CD4-positive, alpha-beta T cell treated with Interleukin-21 for 1 hour (primary cell): ENCODE data around the gene SLC25A10.
"Not testable (repeated sequence)": the region's sequence is repeated elsewhere in the genome, so short reads cannot be mapped to it uniquely, and the experiment has no call there.

Experiments
- DNase-seq: peaks from one replicate; pipeline ENCODE4 v3.0.0-alpha.2; 2020

The SLC25A10 gene

DNA sequence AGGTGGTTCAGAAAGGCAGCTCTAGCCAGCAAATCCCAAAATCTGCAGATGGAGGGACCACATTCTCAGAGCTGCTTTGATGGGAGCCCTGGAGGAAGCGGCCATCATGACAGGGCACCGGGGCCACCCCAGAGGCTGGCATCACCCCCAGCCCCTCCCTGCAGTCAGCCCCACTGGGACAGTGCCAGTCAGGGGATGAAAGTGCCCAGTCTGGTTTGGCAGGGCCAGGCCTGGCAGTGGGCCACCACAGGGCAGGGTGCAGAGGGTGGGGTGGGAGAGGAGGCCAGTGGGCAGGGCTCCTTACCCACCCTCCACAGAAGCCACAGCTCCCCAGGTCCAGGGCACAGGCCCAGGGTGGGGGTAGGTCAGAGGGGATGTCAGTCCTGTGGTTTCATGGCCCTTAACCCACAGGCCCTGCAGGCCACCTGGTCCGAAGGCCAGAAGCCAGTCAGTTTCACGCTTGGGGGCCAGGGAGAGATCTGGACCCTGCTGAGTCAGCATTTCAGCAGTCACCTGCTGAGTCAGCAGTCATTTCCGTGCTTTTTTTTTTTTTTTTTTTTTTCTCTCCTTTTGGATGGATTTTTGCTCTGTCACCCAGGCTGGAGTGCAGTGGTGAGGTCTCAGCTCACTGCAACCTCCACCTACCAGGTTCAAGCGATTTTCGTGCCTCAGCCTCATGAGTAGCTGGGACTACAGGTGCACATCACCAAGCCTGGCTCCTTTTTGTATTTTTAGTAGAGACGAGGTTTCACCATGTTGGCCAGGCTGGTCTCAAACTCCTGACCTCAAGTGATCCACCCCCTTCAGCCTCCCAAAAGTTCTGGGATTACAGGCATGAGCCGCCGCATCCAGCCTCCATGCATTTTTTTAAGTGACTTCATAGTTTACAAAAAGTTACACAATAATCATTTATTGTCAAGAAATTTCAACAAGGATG lies 10.4 kb downstream of the SLC25A10 start:
- DNase-seq = no peak

DNA sequence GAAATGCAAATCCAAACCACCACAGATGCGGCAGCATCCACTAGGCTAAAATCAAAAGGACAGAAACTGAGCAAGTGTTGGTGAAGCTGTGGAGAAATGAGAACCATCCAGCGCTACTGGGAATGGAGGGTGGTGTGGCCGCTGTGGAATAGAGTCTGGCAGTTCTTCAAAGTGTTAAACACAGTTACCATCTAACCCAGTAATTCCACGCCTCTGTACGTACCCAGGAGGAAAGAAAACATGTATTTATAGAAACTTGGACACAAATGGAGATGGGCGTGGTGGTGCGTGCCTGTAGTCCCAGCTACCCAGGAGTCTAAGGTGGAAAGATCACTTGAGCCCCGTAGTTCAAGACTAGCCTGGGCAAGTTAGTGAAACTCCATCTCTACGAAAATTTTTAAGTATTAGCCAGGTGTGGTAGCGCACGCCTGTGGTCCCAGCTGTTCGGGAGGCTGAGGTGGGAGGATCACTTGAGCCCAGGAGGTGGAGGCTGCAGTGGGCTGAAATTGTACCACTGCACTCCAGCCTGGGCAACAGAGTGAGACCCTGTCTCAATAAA lies 11.6 kb downstream of the SLC25A10 start:
- no peak for DNase-seq

DNA sequence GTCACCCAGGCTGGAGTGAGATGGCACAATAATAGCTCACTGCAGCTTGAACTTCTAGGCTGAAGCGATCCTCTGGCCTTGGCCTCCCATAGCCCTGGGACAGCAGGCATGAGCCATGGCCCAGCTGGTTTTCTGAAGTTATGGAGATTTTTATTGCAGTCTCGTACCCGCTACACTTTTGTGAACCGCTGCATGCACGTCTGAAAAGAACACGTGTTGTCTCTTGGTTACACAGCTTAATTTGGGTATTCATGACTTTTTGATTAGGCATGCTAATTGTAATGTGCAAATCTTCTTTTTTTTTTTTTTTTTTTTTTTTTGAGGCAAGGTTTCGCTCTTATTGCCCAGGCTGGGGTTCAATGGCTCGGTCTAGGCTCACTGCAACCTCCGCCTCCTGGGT lies 13.4 kb downstream of the SLC25A10 start:
- no peak for DNase-seq

DNA sequence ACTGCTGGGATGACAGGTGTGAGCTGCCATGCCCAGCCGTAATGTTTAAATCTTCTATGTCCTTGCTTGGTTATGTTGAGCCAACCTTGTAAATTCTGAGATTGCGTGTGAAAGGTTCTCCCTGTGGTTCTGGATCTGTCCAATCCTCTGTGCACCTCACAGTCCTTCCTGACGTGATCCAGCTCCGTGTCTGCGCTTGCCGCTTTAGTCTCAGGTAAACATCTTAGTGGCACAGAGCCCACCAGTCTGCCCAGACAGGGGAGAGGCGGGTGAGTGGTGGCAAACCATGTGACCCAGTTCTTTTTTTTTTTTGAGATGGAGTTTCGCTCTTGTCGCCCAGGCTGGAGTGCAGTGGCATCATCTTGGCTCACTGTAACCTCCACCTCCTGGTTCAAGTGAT lies 13.9 kb downstream of the SLC25A10 start:
- DNase-seq = no peak

DNA sequence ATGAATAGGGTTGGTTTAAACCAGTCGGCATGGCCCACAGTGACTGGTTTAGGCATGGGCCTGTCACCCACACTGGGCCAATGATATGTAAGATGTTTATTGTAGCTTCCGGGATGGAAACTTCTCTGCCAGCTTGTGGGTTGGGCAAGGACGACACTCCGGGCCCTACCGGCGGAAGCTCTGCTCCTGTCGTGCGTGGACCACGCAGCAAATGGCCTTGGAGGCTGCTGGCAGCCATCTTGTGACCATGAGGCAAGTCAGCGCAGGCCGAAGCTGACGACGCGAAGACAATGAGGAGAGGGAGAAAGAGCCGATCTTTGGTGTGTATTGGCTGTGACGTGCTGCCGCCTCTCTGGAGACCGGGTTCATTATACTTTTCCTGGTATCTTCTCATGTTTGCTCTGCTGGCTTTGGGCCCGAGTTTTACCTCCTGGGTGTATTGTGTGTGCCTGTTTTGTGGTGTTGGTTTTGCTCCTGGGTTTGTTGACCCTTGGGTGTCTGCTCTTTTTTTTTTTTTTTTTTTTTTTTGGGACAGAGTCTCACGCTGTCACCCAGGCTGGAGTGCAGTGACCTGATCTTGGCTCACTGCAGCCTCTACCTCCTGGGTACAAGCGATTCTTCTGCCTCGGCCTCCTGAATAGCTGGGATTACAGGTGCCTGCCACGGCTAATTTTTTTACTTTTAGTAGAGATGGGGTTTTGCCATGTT lies 15.4 kb downstream of the SLC25A10 start:
- DNase-seq = no peak

DNA sequence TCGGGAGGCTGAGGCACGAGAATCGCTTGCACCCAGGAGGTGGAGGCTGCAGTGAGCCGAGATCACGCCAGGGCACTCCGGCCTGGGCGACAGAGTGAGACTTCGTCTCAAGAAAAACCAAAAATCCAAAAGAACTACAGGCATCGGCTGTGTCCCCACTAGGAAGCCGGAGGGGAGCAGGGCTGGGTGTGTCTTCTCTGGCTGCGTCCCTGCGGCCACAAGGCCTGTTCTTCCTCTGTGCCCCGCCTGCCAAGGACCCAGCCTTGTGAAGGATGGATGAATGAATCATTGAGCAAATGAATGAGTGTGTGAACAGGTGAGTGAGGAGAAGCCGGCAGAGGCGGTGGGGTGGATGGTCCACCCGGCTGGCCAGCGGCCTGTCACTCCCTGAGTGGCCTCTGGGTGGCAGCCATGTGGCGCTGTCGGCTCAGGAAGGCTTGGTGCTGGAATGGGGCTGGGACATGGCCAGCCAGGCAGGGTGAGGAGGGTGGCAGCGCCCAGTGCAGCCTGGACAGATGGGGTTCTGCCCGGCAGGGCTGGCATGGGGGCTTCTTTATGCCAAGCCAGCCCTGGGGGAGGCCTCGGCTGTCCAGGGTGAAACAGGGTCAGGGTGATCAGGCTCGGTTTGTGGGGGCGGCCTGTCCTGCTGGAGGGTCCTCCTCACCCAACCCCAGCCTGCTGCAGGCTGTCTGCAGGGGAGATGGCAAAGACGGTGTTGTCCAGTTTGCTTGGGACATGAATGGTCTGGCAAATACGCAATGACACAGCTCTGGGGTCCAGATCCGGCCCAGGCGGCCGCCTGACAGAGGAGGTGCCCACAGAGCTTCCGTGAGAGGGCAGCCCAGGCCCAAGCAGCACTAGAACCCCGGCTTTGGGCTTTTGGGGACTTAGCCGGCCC lies 21.7 kb downstream of the SLC25A10 start:
- peak; percentile 63 for DNase-seq

DNA sequence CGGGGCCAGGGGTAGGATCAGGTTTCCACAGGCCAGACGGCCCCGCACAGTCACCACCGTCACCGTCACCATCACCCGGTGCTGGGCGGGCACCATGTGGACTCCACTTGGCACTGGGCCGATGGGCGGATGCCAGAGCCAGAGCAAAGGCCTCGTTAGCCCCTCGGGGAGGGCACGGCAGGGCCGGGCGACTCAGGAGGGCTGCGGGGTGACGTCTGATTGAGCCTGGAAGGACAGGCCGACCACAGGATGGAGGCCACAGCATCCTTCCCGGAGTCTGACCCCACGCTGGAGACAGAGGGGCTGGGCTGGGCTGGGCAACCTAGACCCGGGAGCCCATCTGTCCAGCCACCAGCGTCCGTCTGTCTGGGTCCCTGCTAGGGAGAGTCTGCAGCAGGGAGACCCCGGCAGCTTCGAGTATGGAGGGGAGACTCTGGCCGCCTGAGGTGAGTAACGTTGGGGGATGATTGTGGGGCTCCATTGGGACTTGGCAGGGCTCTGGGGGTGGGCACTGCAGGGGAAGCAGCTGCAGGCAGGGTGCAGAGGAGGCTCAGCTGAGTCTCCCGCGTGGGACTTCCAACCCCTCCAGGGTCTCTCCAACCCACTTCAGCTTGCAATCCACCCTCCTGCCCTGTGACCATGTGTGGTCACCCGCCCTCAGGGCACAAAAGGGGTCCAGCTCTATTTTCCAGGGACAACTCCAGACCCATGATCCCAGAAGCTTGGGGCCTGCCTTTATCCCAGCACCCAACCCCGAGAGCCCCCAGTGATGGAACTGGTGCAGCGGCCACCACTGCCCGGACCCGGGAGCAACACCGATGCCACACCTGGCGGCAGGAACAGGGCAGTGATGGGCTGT lies 22.6 kb downstream of the SLC25A10 start:
- no peak for DNase-seq

DNA sequence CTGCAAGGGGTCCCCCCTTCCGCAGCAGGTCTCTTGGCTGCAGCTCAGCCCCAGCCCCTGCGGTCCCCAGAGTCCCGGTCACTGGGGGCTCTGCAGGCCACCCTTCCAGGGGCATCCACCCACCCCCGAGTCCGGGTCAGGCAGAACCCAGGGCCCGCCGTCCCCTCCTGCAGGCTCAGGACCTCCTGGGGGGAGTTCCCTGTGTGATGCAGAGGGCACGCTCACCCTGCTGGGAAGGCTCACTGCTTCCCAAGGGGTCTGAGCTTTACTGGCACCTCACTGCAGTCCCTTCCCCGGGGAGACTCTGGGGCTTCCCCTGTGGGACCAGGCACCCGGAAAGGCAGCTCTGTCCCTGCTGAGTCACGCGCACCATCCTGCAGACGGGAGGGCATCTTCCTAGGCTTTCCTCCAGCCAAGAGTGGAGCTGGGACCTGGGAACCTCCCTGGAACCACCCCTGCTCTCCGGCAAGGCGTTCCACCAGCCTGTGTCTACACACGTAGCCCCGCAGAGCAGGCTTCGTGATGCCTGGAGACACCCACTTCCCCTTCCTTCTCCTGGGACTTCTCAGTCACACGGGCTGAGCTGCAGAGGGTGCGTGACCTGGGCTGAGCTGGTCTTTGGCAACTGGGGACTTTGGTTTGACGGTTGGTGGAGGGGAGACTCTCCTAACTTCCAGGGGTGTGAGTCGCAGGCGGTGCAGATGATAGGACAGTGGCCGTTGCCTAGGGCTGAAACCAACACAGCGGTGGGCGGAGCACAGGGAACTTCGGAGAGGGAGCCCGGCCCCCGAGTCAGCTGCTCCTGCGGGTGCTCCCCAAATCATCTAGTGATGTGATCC lies 23.4 kb downstream of the SLC25A10 start:
- no peak for DNase-seq

DNA sequence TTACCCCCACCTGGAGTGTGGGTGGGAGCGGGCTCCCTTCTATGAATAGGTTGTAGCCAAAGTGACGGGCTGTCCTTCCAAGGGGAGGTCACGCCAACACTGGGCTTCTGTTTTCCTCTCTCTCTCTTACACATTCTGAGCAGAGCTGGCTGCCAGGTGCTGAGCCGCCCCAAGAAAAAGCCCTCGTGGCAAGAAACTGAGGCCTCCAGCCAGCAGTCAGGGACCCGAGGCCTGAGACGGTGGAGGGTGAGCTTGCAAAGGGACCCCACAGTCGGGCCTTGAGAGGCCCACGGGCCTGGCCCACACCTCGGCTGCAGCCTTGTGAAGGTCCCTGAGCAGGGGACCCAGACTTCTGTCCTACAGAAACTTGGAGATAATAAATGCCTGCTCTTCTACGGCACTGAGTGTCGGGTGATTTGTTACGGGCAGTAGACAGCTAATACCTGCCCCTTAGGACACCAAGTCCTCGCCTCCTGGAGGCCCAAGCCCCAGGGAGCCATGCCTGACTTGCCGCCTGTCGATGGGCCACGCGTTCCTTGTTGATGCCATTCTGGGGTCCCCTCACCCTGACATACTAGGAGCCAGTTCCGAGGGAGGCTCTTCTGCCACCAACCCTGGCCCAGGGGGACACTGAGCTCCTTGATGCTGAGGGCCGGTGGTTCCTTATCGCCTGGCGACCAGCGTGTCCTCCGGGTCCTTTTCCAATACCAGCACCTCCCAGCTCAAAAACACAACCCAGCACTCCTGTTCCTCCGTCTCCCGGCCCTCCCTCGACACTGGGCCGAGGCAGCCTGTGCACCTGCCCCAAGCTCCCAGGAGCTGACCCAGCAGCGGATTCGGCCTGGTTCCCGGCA lies 26.1 kb downstream of the SLC25A10 start:
- no peak for DNase-seq

DNA sequence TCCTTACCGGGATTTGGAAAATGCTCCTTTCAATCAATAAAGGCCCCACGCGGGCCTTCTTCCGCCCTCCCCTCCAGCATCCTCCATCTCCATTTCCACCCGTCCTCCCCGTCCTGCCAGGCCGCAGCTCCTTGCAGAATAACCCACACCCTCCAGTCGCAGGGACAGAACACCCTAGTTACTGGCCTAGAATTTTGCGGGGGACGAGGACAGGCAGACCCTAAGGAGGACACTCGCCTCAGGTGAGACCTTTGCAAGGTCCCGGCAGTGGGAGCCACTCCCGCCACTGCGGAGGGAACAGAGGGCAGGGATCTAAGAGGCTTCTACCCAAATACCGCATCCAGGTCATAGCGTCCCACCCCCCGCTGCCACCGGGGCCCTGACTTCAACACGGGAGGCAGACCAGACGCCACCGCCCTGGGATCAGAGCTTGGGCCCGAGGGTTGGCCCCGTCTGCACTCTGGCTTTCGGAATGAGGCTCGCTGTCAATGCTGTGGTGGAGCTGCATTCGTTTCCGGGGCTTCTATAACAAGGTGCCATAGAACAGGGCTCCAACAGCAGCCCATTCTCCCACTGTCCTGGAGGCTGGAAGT lies 26.8 kb downstream of the SLC25A10 start:
- no peak for DNase-seq

DNA sequence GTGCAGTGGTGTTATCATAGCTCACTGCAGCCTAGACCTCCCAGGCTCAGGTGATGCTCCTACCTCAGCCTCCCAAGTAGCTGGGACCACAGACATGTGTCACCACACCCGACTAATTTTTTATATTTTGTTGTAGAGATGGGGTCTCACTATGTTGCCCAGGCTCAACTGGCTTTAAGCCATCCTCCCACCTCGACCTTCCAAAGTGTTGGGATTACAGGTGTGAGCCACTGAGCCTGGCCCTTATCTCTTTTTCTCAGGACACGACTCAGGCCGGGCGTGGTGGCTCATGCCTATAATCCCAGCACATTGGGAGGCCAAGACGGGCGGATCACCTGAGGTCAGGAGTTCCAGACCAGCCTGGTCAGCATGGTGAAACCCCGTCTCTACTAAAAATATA lies 27.5 kb downstream of the SLC25A10 start:
- not testable (repeated sequence) for DNase-seq

DNA sequence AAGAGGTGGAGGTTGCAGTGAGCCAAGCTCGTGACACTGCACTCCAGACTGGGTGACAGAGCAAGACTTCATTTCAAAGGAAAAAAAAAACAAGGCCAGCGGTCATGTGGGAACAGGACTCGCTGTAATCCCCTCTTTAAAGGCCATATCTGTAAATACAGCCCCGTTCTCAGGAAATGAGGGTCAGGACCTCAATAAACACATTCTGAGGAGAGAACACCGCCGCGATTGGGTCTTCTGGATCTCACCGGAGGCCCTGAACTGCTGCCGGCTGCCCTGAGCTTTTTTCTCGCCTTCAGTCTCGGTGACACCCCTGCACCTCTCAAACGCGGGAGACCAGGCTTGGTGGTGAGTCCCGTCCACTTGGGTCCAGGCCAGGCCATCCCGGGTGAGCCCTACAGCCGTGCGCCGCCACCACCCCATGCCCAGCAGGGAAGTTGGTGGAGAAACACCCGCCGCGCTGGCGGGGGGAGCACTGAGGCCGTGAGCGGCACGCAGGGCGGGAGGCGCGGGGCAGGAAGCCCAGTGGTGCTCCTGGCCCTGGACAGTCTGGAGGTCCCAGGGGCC lies 28.4 kb downstream of the SLC25A10 start:
- DNase-seq = no peak

DNA sequence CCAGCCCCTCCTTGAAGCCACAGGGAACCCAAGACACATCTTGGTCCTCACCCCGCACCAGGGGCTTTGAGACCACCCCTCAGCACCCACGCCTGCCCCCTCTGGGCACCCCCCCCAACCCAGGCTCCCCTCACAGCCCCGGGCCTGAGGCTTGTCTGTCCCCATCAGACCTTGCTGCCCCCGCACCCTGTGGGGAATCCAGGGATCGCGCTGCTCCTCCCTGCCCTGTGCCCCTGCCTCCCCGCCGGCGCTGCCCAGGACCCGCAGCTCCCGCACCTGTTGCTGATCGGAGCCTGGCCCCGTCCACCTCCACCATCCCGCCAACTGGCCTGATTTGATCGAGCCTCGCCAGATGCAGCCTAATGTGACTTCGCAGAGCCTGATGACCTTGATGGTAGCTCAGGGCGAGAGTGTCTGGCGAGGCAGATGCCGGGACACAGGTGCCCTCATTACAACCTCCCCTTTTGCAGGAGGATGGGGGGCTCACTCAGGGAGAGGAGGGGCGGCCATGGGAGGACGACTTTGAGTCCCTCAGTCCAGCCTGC lies 29.0 kb downstream of the SLC25A10 start:
- DNase-seq = no peak

DNA sequence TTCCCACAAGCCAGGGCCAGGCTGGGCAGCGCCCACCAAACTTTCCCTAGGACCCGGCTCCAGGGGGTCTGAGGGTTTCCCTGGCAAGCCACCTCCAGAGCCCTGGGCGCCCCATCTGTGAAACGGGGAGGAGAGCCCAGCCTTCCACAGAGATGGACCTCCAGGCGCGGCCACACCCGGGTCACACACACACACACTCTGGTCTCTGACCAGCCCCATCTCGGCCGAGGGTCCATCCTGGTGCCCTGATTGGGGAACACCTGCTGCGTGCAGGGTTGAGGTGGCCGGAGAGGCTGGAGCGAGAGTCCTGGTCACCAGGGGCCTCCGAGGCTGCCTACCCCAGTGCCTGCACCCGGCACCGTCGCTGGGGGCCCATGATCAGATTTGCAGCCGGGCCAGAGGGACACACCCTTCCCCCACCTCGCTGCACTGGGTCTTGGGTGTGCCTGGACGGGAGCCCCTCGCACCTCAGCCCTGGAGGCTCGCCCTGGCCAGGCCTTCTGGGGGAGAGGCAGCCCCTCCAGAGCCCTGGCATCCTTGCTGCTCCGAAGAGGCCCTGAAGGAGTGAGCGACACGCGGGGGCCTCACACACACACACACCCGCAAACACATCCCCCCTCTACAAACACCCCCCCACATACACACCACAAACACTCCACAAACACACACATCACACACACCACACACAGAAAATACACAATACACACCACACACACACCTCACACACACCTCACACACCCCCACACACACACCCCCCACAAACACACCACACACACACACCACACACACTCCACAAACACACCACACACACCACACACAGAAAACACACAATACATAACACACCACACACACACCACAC lies 29.7 kb downstream of the SLC25A10 start:
- DNase-seq = no peak
